Measurements from ENCODE around the gene CCDC69.

Gene CCDC69

DNA sequence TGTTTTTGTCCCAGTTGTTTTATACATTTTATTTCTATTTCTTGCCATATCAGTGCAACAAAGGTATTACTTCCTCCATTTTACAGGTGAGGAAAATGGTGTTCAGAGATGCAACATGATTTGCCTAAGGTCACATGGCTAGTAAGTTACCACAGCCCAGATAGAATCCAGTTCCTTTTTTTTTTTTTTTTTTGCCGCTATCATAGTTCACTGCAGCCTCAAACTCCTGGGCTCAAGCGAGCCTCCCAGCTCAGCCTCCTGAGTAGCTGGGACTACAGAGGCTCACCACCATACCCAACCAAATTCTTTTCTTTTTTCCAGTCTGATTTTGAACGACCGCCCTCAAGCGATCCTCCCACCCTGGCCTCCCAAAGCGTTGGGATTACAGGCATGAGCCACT, 480 bp upstream of the CCDC69 start:
- H3K4me3 ChIP-seq (ENCODE audit: low read depth, low read length) = peak overlapping the region; percentile 42
- DNase-seq (ENCODE audit: low read depth) = no peak
- TF ChIP-seq MYC (IDR thresholded peaks at IDR 0.05; ENCODE audit: low read depth, low read length) (no peak), POLR2A (IDR thresholded peaks at IDR 0.05; ENCODE audit: extremely low read depth, insufficient read length) (no peak)
- TF ChIP-seq, protein P1, sequence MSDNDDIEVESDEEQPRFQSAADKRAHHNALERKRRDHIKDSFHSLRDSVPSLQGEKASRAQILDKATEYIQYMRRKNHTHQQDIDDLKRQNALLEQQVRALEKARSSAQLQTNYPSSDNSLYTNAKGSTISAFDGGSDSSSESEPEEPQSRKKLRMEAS (IDR thresholded peaks at IDR 0.05; ENCODE audit: low read depth, low read length) = peak; percentile 15; the same call in 1 of the 2 replicates
- TF ChIP-seq, protein P2, sequence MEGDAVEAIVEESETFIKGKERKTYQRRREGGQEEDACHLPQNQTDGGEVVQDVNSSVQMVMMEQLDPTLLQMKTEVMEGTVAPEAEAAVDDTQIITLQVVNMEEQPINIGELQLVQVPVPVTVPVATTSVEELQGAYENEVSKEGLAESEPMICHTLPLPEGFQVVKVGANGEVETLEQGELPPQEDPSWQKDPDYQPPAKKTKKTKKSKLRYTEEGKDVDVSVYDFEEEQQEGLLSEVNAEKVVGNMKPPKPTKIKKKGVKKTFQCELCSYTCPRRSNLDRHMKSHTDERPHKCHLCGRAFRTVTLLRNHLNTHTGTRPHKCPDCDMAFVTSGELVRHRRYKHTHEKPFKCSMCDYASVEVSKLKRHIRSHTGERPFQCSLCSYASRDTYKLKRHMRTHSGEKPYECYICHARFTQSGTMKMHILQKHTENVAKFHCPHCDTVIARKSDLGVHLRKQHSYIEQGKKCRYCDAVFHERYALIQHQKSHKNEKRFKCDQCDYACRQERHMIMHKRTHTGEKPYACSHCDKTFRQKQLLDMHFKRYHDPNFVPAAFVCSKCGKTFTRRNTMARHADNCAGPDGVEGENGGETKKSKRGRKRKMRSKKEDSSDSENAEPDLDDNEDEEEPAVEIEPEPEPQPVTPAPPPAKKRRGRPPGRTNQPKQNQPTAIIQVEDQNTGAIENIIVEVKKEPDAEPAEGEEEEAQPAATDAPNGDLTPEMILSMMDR (IDR thresholded peaks at IDR 0.05; ENCODE audit: low read depth, low read length) = no peak

DNA sequence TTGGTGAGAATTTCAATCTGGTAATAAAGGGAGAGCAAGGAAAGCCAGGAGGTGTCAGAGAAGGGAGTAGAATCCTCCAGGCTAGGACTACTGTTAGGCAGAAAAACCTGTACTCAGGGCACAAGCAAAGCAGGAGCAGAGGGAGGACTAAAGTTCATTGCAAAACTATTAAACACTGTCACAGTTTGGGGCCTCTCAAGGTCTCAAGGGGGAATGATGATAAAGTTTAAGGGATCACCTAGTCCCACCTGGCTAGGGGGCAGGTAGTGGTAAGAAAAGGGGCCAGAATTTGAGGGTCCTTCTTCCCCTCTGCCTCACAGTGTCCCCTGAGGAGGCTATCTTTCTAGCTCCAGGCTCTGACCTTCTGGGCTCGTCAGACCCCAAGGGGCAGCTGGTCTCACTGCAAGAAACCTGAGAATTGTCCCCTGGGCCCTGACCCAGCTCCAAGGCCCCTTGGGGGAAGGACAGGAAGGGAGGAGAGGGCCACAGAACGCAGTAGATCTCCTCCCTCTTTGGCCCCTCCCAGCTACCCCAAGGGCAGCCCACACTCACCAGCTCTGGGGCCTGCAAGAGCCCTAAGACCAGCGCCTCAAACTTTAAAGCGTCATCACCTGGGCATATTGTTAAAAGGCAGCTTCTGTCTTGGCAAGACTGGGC, 974 bp downstream of the CCDC69 start:
- H3K4me3 ChIP-seq (ENCODE audit: low read depth, low read length) = peak overlapping the region; percentile 73
- TF ChIP-seq, protein P2 (IDR thresholded peaks at IDR 0.05; ENCODE audit: low read depth, low read length) = no peak
- TF ChIP-seq, protein P1 (IDR thresholded peaks at IDR 0.05; ENCODE audit: low read depth, low read length) = no peak
- TF ChIP-seq MYC (IDR thresholded peaks at IDR 0.05; ENCODE audit: low read depth, low read length) (no peak), POLR2A (IDR thresholded peaks at IDR 0.05; ENCODE audit: extremely low read depth, insufficient read length) (no peak)
- DNase-seq (ENCODE audit: low read depth) = peak; percentile 85

DNA sequence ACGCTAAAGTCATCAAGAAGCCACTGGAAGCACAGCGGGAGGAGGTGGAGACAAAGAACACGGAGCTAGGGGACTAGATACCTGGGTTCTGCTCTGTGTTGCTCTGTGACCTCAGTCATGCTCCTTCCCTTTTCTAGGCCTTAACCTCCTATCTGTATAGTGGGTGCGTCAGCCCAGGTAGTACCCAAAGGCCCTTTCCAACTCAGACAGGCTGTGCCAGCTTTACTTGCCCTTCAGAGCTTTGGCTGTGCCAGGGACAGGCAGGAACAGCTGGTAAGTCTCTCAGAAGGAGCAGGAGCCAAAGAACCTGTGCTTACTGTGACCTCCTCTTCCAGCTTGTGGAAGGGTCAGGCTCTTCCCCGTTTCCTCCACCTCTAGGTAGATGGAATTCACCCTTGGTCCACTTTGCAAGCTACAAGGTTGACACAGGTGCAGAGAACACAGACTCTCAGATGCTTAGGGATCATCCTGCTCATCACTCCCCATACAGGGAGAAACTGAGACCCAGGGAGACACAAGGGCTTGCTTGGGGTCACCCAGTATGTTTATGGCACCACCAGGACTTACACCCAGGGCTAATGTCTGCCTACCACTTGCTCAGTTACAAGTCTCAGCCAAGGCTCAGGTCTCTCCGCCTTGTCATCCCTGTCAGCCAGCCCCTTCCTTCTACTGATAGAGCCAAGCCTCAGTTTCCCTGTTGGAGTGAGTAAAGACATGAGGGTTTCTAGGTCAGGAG, 1.7 kb downstream of the CCDC69 start:
- no peak for TF ChIP-seq POLR2A (IDR thresholded peaks at IDR 0.05; ENCODE audit: extremely low read depth, insufficient read length)
- TF ChIP-seq, protein P1 (IDR thresholded peaks at IDR 0.05; ENCODE audit: low read depth, low read length) = no peak
- TF ChIP-seq, protein P2 (IDR thresholded peaks at IDR 0.05; ENCODE audit: low read depth, low read length) = no peak
- no peak for TF ChIP-seq MYC (IDR thresholded peaks at IDR 0.05; ENCODE audit: low read depth, low read length)
- no peak for DNase-seq (ENCODE audit: low read depth)
- peak overlapping the region; percentile 73 for H3K4me3 ChIP-seq (ENCODE audit: low read depth, low read length)

DNA sequence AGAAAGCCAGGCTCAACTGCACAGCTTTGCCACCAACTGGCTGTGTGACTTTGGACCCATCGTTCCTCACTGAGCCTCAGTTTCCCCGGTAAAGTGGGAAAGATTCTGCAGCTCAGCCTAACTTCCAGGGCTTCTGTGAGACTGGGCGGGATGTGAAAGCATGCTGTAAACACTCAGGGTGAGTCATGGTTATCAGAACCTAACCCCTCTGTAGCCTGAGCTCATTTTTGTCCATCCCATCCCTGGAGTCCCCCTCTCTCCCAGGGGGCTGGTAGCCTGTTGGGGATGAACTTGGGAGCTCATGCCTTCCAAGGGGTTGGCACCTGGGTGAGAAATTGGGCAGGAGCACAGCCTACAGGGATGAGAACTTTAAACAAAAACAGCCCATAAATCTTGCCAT, 2.3 kb downstream of the CCDC69 start:
- no peak overlapping the region for H3K4me3 ChIP-seq (ENCODE audit: low read depth, low read length)
- TF ChIP-seq MYC (IDR thresholded peaks at IDR 0.05; ENCODE audit: low read depth, low read length) = no peak
- TF ChIP-seq, protein P2 (IDR thresholded peaks at IDR 0.05; ENCODE audit: low read depth, low read length) = no peak
- TF ChIP-seq, protein P1 (IDR thresholded peaks at IDR 0.05; ENCODE audit: low read depth, low read length) = no peak
- TF ChIP-seq POLR2A (IDR thresholded peaks at IDR 0.05; ENCODE audit: extremely low read depth, insufficient read length) = no peak
- no peak for DNase-seq (ENCODE audit: low read depth)

DNA sequence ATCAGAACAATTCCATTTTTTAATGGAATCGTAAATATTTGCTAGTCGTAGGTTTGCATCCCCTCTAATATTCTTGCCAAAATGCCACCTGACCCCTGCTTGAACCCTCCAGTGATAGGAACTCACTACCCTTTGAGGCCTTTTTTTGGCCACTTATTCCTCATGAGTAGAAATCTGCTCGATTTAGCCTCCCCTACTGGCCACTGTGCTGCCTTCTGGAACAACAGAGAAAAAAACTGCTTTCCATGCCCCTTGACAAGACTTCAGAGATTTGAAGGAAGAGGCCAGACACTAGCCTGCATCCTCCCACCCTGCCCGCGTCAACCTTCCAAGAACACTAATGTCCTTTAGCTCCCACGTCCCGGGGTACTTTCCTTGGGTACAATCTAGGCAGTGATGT, 4.1 kb downstream of the CCDC69 start:
- H3K4me3 ChIP-seq (ENCODE audit: low read depth, low read length) = no peak overlapping the region
- TF ChIP-seq, protein P1 (IDR thresholded peaks at IDR 0.05; ENCODE audit: low read depth, low read length) = no peak
- TF ChIP-seq, protein P2 (IDR thresholded peaks at IDR 0.05; ENCODE audit: low read depth, low read length) = peak; percentile 25
- TF ChIP-seq POLR2A (IDR thresholded peaks at IDR 0.05; ENCODE audit: extremely low read depth, insufficient read length) (no peak), MYC (IDR thresholded peaks at IDR 0.05; ENCODE audit: low read depth, low read length) (no peak)
- no peak for DNase-seq (ENCODE audit: low read depth)

All from NB4 (cell line).